CD4-positive, alpha-beta T cell treated with Interleukin-4 for 1 hour (primary cell): ENCODE results near the gene ARMH2.
"Not testable (repeated sequence)": the region's sequence is repeated elsewhere in the genome, so short reads cannot be mapped to it uniquely, and the experiment has no call there.

Source experiments
- DNase-seq, 2 donors: peaks; one replicate each; pipeline ENCODE4 v3.0.0-alpha.2; 2020 to 2022

The ARMH2 gene

GRCh38 chr6:24809728-24810127 is 11.0 kb upstream of the ARMH2 start:
- DNase-seq: no peak

GRCh38 chr6:24807584-24807983 is 8.9 kb upstream of the ARMH2 start:
- DNase-seq: no peak

- DNase-seq: no peak
Measured at GRCh38 chr6:24802271-24803059, 3.7 kb upstream of the ARMH2 start.

GRCh38 chr6:24799541-24799915 is 811 bp upstream of the ARMH2 start:
- no peak for DNase-seq

GRCh38 chr6:24797596-24798216 is 1.0 kb downstream of the ARMH2 start:
- no peak for DNase-seq

GRCh38 chr6:24796616-24797290 is 2.0 kb downstream of the ARMH2 start:
- no peak for DNase-seq

GRCh38 chr6:24795106-24795505 is 3.6 kb downstream of the ARMH2 start:
- no peak for DNase-seq

GRCh38 chr6:24788031-24788665 is 10.6 kb downstream of the ARMH2 start:
- no peak for DNase-seq

GRCh38 chr6:24780206-24780605 is 18.5 kb downstream of the ARMH2 start:
- no peak for DNase-seq

GRCh38 chr6:24779416-24780016 is 19.2 kb downstream of the ARMH2 start:
- no peak for DNase-seq

- DNase-seq: no peak
Measured at GRCh38 chr6:24778878-24779277, 19.8 kb downstream of the ARMH2 start.

- DNase-seq: no peak
Measured at GRCh38 chr6:24778121-24778520, 20.6 kb downstream of the ARMH2 start.

- no peak for DNase-seq
Measured at GRCh38 chr6:24777227-24777626, 21.5 kb downstream of the ARMH2 start.

- peak in 1 of 2 donors; percentile 27 for DNase-seq
Measured at GRCh38 chr6:24775520-24776058, 23.1 kb downstream of the ARMH2 start.

- DNase-seq: peak; percentile 96
Measured at GRCh38 chr6:24774696-24775519, 23.8 kb downstream of the ARMH2 start, which contains the start of gene GMNN. Gene GMNN, plus strand, starts transcription at chr6:24774937. Its CDS starts 2,310 bp downstream, at chr6:24777247.

- no peak for DNase-seq
Measured at GRCh38 chr6:24768361-24768760, 30.4 kb downstream of the ARMH2 start.

GRCh38 chr6:24766680-24767462 is 31.8 kb downstream of the ARMH2 start:
- peak in 1 of 2 donors; percentile 62 for DNase-seq

GRCh38 chr6:24765968-24766367 is 32.7 kb downstream of the ARMH2 start:
- not testable (repeated sequence) for DNase-seq

GRCh38 chr6:24764833-24765828 is 33.6 kb downstream of the ARMH2 start:
- not testable (repeated sequence) for DNase-seq

GRCh38 chr6:24763578-24763977 is 35.1 kb downstream of the ARMH2 start:
- DNase-seq: no peak
